Endothelial cell of umbilical vein (primary cell): ENCODE results near the gene HTT. TPM values are rescaled to one million over a fixed set of nuclear protein-coding genes. Genes with fewer than 3 reads are reported as not detected.

Source experiments
- BruUV-seq: library from RNA; stranded (reverse); fragments of 400-500 nt; replicated peaks from 2 replicates; lab custom pipeline; 2021; lab: Mats Ljungman, UMichigan
- CTCF ChIA-PET: fragments of 300-600, 350-600 bp; sonication (Branson Sonifier 250); formaldehyde crosslinking; loops from one replicate; lab custom pipeline; 2021; ENCODE audit warnings: antibody characterized with exemption, inconsistent platforms; lab: Charles Lee
- POLR2A ChIA-PET: fragments of 300-600, 350-600 bp; sonication (Branson Sonifier 250); formaldehyde crosslinking; loops from one replicate; lab custom pipeline; 2021; ENCODE audit warnings: antibody characterized with exemption, inconsistent platforms; lab: Charles Lee
- DNase-seq: peaks from one replicate; pipeline ENCODE4 v3.0.0-alpha.2; 2011; ENCODE audit warnings: low read depth, low spot score
- FAIRE-seq: peaks from 2 replicates; lab custom pipeline; 2011; peaks lifted over from hg19 to GRCh38; lab: Jason Lieb, UNC
- H2AFZ ChIP-seq: 2 replicates; pipeline ENCODE4 v1.6.0; 2012; ENCODE audit warnings: low read depth, low read length, control low read depth, inconsistent platforms
- H3K27ac ChIP-seq: 2 replicates; pipeline ENCODE4 v1.5.1; 2011; ENCODE audit warnings: low read depth, mild to moderate bottlenecking, control low read depth, low read length, moderate library complexity; ENCODE audit not compliant: insufficient read depth
- H3K27me3 ChIP-seq, 2 experiments: 2 replicates each; pipeline versions ENCODE4 v1.6.0 to v1.6.1; 2011; ENCODE audit warnings: low read length in 2 of 2, mixed read lengths in 1 of 2; ENCODE audit not compliant: control insufficient read depth in 2 of 2, insufficient read depth in 2 of 2
- H3K36me3 ChIP-seq, 2 experiments: 2 replicates in 1 of 2; 3 replicates in 1 of 2; pipeline ENCODE4 v1.5.1; 2011; ENCODE audit warnings: low read length in 2 of 2, mild to moderate bottlenecking in 1 of 2, moderate library complexity in 1 of 2; ENCODE audit not compliant: control insufficient read depth in 2 of 2, insufficient read depth in 2 of 2; ENCODE audit errors: extremely low read depth in 1 of 2
- H3K4me1 ChIP-seq: 3 replicates; pipeline ENCODE4 v1.5.1; 2011; ENCODE audit warnings: mild to moderate bottlenecking, low read length; ENCODE audit not compliant: control insufficient read depth, insufficient read depth; ENCODE audit errors: extremely low read depth
- H3K4me2 ChIP-seq: 2 replicates; pipeline ENCODE4 v1.6.1; 2011; ENCODE audit warnings: low read length, control low read depth, mixed read lengths; ENCODE audit not compliant: insufficient read depth
- H3K4me3 ChIP-seq, 3 experiments: fragments of 200-600 bp in 1 of 3; sonication (generic), shearing (Covaris generic) in 1 of 3; replicated peaks in 1 of 3; 2 replicates each; pipeline ENCODE4 v1.5.1; 2011 to 2016; ENCODE audit warnings: control low read depth in 3 of 3, low read length in 3 of 3, mild to moderate bottlenecking in 2 of 3, inconsistent platforms in 1 of 3, low read depth in 1 of 3, moderate library complexity in 1 of 3; ENCODE audit not compliant: insufficient read depth in 1 of 3
- H3K79me2 ChIP-seq: 2 replicates; pipeline ENCODE4 v1.6.0; 2012; ENCODE audit warnings: low read length, inconsistent platforms; ENCODE audit not compliant: control insufficient read depth, insufficient read depth
- H3K9ac ChIP-seq: replicated peaks from 2 replicates; pipeline ENCODE3; 2011; ENCODE audit warnings: low read length, control low read depth; ENCODE audit not compliant: insufficient read depth; ENCODE audit errors: extremely low read depth
- H3K9me1 ChIP-seq: replicated peaks from 3 replicates; pipeline ENCODE4 v1.6.0; 2011; ENCODE audit warnings: mild to moderate bottlenecking, low read length; ENCODE audit not compliant: control insufficient read depth, insufficient read depth; ENCODE audit errors: extremely low read depth
- H3K9me3 ChIP-seq: replicated peaks from 2 replicates; pipeline ENCODE4 v1.5.1; 2012; ENCODE audit warnings: low read length, inconsistent platforms; ENCODE audit not compliant: control insufficient read depth, insufficient read depth
- H4K20me1 ChIP-seq: replicated peaks from 2 replicates; pipeline ENCODE3; 2011; ENCODE audit warnings: mild to moderate bottlenecking, low read length; ENCODE audit not compliant: control insufficient read depth, insufficient read depth; ENCODE audit errors: extremely low read depth
- CTCF ChIP-seq, 2 donors: IDR thresholded peaks; 1 replicate in 1 of 2; 2 replicates in 1 of 2; pipeline ENCODE4 v1.5.1; 2011; ENCODE audit warnings: low read length in 2 of 2, mild to moderate bottlenecking in 2 of 2, moderate library complexity in 2 of 2, control low read depth in 1 of 2, inconsistent platforms in 1 of 2, low read depth in 1 of 2; ENCODE audit not compliant: insufficient read depth in 1 of 2; ENCODE audit errors: extremely low read depth in 1 of 2
- EZH2 ChIP-seq: IDR thresholded peaks from 2 replicates; pipeline ENCODE4 v1.6.1; 2012; ENCODE audit warnings: borderline replicate concordance, low read depth, mild to moderate bottlenecking, moderate library complexity, low read length, inconsistent platforms; ENCODE audit not compliant: severe bottlenecking
- FOS ChIP-seq: IDR thresholded peaks from 2 replicates; pipeline ENCODE4 v1.6.1; 2011; ENCODE audit warnings: mild to moderate bottlenecking, low read length, moderate library complexity, borderline replicate concordance; ENCODE audit not compliant: insufficient read depth
- GATA2 ChIP-seq: IDR thresholded peaks from 2 replicates; pipeline ENCODE4 v1.7.0; 2011; ENCODE audit warnings: low read depth, mild to moderate bottlenecking, moderate library complexity, mixed read lengths, low read length; ENCODE audit not compliant: insufficient read length, insufficient read depth
- JUN ChIP-seq: IDR thresholded peaks from 2 replicates; pipeline ENCODE4 v1.6.1; 2011; ENCODE audit warnings: borderline replicate concordance, low read depth; ENCODE audit not compliant: insufficient read length, insufficient read depth
- MYC ChIP-seq: IDR thresholded peaks from one replicate; pipeline ENCODE4 v1.6.1; 2011; ENCODE audit warnings: mild to moderate bottlenecking, low read depth, low read length
- POLR2A ChIP-seq: IDR thresholded peaks from 2 replicates; pipeline ENCODE4 v1.6.1; 2012; ENCODE audit warnings: low read depth, mild to moderate bottlenecking, control low read depth, low read length
- POLR2AphosphoS5 ChIP-seq: IDR thresholded peaks from 2 replicates; pipeline ENCODE4 v1.6.1; 2012; ENCODE audit warnings: low read depth, mild to moderate bottlenecking, control low read depth, low read length, moderate library complexity; ENCODE audit not compliant: insufficient read depth
- dilution Hi-C: fragments of 300-500 bp; cut with MboI; formaldehyde crosslinking; loops from one replicate; pipeline ENCODE4 v1.15.0; 2019; ENCODE audit warnings: low sequenced_read_pairs; ENCODE audit not compliant: extremely low pct_ligation_motif_present
- intact Hi-C: fragments of 100-400 bp; cut with micrococcal nuclease; formaldehyde crosslinking; loops from one replicate; pipeline ENCODE4 v1.10.0; 2022
- polyA plus RNA-seq, 4 experiments: library from polyadenylated mRNA; depleted of rRNA in 3 of 4; stranded (reverse) in 3 of 4; unstranded in 1 of 4; fragments of >200 nt; gene quantifications; 2 replicates each; pipeline versions ENCODE4 v1.2.1 to v1.2.3, GENCODE V29; 2011 to 2012; ENCODE audit warnings: missing spikeins in 1 of 4
- total RNA-seq: library from RNA; stranded (reverse); gene quantifications from 2 replicates; pipeline ENCODE4 v1.2.3, GENCODE V29; 2021

Gene HTT
- total and polyA plus RNA-seq, 2 donors (not counting 3 experiments of a cell fraction or from before 2014, with no cell fraction given) = 15.7 to 61.2 TPM

GRCh38 chr4:3239303-3239702, 164.8 kb downstream of the HTT start:
- H3K27me3 ChIP-seq = no peaks in the 10 kb centered on the region
- H3K4me2 ChIP-seq = no peak overlapping the region
- dilution Hi-C loops = no loop called here
- FAIRE-seq (no peak), DNase-seq (no peak)
- H3K4me1 ChIP-seq = no peaks in the 10 kb centered on the region
- no TSS peak for BruUV-seq
- no peak overlapping the region for H3K9ac ChIP-seq
- H4K20me1 ChIP-seq = no peaks in the 10 kb centered on the region
- H2AFZ ChIP-seq = no peak overlapping the region
- H3K9me3 ChIP-seq = no peaks in the 10 kb centered on the region
- CTCF ChIA-PET = no interaction called here
- TF ChIP-seq CTCF (IDR thresholded peaks at IDR 0.05; ENCODE audit: extremely low read depth in 1 of 2, insufficient read depth in 1 of 2, low read depth in 1 of 2, low read length in 2 of 2) = no peak
- TF ChIP-seq EZH2 = no peak
- TF ChIP-seq FOS = no peak
- TF ChIP-seq POLR2AphosphoS5 = no peak
- TF ChIP-seq JUN = no peak
- TF ChIP-seq MYC = no peak
- no peak for TF ChIP-seq GATA2
- no peak for TF ChIP-seq POLR2A
- no peak overlapping the region for H3K4me3 ChIP-seq
- H3K9me1 ChIP-seq = no peaks in the 10 kb centered on the region
- intact Hi-C loops = no loop called here
- H3K36me3 ChIP-seq = peaks cover 2 to 27% of the 10 kb centered on the region in 2 experiments
- no peaks in the 10 kb centered on the region for H3K79me2 ChIP-seq
- no peak overlapping the region for H3K27ac ChIP-seq
- POLR2A ChIA-PET = no interaction called here
